NT2/D1 (cell line): ENCODE measurements around the gene EIF4G3.
"Not testable (repeated sequence)": the region's sequence is repeated elsewhere in the genome, so short reads cannot be mapped to it uniquely, and the experiment has no call there.

Source experiments
- DNase-seq: peaks from one replicate; pipeline ENCODE4 v3.0.0-alpha.2; 2011; ENCODE audit warnings: low read depth, low spot score
- H3K27me3 ChIP-seq: 2 replicates; pipeline ENCODE4 v1.6.0; 2011; ENCODE audit warnings: mild to moderate bottlenecking; ENCODE audit not compliant: insufficient read length, insufficient read depth
- H3K36me3 ChIP-seq: 2 replicates; pipeline ENCODE4 v1.6.1; 2011; ENCODE audit warnings: mild to moderate bottlenecking, low read length, mixed read lengths; ENCODE audit not compliant: insufficient read depth, insufficient read length
- H3K4me1 ChIP-seq: 2 replicates; pipeline ENCODE4 v1.5.1; 2011; ENCODE audit not compliant: insufficient read depth, insufficient read length
- H3K4me3 ChIP-seq: 2 replicates; pipeline ENCODE4 v1.5.1; 2011; ENCODE audit warnings: low read depth; ENCODE audit not compliant: insufficient read length
- H3K9ac ChIP-seq: 2 replicates; pipeline ENCODE4 v1.6.0; 2011; ENCODE audit warnings: low read depth; ENCODE audit not compliant: insufficient read length
- H3K9me3 ChIP-seq: 2 replicates; pipeline ENCODE4 v1.5.1; 2011; ENCODE audit warnings: mild to moderate bottlenecking, low read length; ENCODE audit not compliant: insufficient read depth
- SUZ12 ChIP-seq: IDR thresholded peaks from 2 replicates; pipeline ENCODE4 v1.6.1; 2011; ENCODE audit not compliant: insufficient read length, insufficient read depth; ENCODE audit errors: extremely low read depth
- YY1 ChIP-seq: IDR thresholded peaks from 2 replicates; pipeline ENCODE4 v1.6.1; 2011; ENCODE audit not compliant: insufficient read length, insufficient read depth
- ZNF274 ChIP-seq: IDR thresholded peaks from 2 replicates; pipeline ENCODE4 v1.6.1; 2011; ENCODE audit warnings: mild to moderate bottlenecking, low read depth, low read length

Gene EIF4G3

DNA sequence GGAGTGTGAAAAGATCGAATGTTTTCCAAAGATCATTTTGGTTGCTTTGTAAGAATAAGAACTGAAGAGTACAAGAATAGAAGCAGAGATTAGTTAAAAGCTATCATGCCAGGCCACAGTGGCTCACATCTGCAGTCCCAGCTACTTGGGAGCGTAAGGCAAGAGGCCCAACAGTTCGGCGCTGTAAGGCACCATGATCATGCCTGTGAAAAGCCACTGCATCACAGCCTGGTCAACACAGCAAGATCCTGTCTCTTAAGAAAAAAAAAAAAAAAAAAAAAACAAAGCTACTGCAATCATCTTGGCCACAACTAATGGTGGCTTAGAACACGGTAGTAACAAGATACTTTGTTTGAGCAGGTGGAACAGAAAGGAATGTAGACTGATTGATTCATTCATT, 116.2 kb downstream of the EIF4G3 start:
- no peaks in the 10 kb centered on the region for H3K27me3 ChIP-seq
- H3K9ac ChIP-seq, result no peak overlapping the region
- H3K9me3 ChIP-seq, result 0 out of 2 replicates have a peak, but pooled peaks cover 4% of the 10 kb centered on the region
- DNase-seq, result no peak
- no peak overlapping the region for H3K4me3 ChIP-seq
- H3K36me3 ChIP-seq, result no peaks in the 10 kb centered on the region
- TF ChIP-seq SUZ12 (no peak), YY1 (no peak), ZNF274 (no peak)
- H3K4me1 ChIP-seq, result no peaks in the 10 kb centered on the region

DNA sequence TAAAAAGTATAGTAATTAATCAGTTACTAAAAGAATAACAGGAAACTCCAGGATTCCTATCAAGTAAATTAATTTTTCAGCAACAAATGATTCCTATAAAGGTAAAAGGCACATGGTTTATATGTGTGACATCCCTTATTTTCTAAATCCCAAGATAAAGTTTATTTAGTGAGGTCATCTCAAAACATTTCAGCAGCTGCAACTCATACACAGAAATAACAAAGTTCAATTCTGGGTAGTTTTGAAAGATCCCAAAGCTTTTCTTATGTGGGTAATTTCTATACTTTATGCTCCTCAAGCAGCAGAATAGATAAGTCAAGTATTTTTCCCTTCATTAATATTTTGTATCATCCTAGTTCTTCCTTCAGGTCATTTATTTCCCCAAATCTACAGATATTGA, 117.7 kb downstream of the EIF4G3 start:
- no peak for DNase-seq

DNA sequence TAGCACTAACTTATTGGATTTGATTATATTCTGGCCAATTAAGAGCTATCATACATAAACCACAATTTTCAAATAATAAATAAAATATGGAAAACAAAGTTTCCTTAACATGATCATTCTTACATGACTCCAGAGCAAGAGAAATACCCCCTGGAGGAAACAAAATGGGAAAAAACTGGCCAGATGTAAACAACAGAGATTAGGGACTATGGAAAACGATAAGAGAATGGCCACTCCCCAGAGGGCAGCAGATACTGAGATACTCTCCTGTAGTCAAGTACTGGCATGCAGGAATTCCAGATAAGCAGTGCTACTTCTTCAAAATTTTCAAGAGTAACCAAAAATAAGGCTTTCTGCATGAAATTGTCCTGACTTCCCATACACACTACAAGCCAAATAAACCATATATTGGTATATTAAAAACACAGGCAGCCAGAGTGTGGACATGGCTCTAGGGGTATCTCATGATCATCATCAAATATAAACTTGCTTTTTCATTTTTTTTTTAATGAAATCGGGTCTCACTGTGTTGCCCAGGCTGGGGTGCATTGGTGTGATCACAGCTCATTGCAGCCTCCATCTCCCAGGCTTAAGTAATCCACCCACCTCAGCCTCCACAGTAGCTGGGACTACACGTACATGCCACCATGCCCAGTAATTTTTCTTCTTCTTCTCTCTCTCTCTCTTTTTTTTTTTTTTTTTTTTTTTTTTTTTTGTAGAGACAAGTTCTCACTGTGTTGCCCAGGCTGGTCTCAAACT, 118.5 kb downstream of the EIF4G3 start:
- no peak overlapping the region for H3K4me3 ChIP-seq
- no peak for DNase-seq
- 0 out of 2 replicates have a peak, but pooled peaks cover 4% of the 10 kb centered on the region for H3K9me3 ChIP-seq
- no peak overlapping the region for H3K9ac ChIP-seq
- no peaks in the 10 kb centered on the region for H3K4me1 ChIP-seq
- TF ChIP-seq ZNF274, result no peak
- no peak for TF ChIP-seq SUZ12
- TF ChIP-seq YY1, result no peak
- H3K36me3 ChIP-seq, result no peaks in the 10 kb centered on the region
- H3K27me3 ChIP-seq, result no peaks in the 10 kb centered on the region

More for the DNA sequence above, 117.7 kb downstream of the EIF4G3 start:
- H3K36me3 ChIP-seq, result no peaks in the 10 kb centered on the region
- H3K27me3 ChIP-seq, result no peaks in the 10 kb centered on the region
- no peak overlapping the region for H3K4me3 ChIP-seq
- no peak for TF ChIP-seq SUZ12
- no peak for TF ChIP-seq ZNF274
- no peak for TF ChIP-seq YY1
- no peak overlapping the region for H3K9ac ChIP-seq
- 0 out of 2 replicates have a peak, but pooled peaks cover 4% of the 10 kb centered on the region for H3K9me3 ChIP-seq
- no peaks in the 10 kb centered on the region for H3K4me1 ChIP-seq

DNA sequence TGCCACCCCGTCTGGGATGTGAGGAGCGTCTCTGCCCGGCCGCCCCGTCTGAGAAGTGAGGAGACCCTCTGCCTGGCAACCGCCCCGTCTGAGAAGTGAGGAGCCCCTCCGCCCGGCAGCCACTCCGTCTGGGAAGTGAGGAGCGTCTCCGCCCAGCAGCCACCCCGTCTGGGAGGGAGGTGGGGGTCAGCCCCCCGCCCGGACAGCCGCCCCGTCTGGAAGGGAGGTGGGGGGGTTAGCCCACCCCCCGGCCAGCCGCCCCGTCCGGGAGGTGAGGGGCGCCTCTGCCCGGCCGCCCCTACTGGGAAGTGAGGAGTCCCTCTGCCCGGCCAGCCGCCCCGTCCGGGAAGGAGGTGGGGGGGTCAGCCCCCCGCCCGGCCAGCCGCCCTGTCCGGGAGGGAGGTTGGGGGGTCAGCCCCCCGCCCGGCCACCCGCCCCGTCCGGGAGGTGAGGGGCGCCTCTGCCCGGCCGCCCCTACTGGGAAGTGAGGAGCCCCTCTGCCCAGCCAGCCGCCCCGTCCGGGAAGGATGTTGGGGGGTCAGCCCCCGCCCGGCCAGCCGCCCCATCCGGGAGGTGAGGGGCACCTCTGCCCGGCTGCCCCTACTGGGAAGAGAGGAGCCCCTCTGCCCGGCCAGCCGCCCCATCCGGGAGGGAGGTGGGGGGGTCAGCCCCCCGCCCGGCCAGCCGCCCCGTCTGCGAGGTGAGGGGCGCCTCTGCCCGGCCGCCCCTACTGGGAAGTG, 123.3 kb downstream of the EIF4G3 start:
- 0 out of 2 replicates have a peak, but pooled peaks cover 16% of the 10 kb centered on the region for H3K9me3 ChIP-seq
- H3K4me3 ChIP-seq, DNase-seq, H3K4me1 ChIP-seq, H3K27me3 ChIP-seq, H3K9ac ChIP-seq, H3K36me3 ChIP-seq: not testable (repeated sequence)

DNA sequence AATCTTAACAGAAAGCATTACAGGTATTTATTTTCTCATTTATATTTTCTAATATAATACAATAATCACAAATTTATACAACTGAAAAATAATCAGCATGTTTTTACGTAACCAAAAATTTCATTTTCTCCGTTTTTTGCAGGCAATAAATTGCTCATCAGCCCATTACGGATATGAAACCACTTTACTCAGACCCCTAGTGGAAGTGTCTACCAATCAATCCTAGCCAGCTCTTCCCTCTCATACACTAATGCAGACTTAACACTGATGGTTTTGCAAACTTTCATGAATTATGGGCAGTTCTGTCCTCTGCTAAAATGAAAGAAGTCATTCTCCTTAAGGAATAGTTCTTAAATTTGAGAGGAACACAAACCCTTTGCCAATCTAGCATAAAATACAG, 124.7 kb downstream of the EIF4G3 start:
- Histone ChIP-seq H3K36me3 (peaks cover 8% of the 10 kb centered on the region), H3K27me3 (no peaks in the 10 kb centered on the region), H3K9ac (no peak overlapping the region), H3K4me1 (no peaks in the 10 kb centered on the region), H3K9me3 (0 out of 2 replicates have a peak, but pooled peaks cover 16% of the 10 kb centered on the region), H3K4me3 (no peak overlapping the region)
- TF ChIP-seq ZNF274 (no peak), SUZ12 (no peak), YY1 (no peak)
- no peak for DNase-seq

DNA sequence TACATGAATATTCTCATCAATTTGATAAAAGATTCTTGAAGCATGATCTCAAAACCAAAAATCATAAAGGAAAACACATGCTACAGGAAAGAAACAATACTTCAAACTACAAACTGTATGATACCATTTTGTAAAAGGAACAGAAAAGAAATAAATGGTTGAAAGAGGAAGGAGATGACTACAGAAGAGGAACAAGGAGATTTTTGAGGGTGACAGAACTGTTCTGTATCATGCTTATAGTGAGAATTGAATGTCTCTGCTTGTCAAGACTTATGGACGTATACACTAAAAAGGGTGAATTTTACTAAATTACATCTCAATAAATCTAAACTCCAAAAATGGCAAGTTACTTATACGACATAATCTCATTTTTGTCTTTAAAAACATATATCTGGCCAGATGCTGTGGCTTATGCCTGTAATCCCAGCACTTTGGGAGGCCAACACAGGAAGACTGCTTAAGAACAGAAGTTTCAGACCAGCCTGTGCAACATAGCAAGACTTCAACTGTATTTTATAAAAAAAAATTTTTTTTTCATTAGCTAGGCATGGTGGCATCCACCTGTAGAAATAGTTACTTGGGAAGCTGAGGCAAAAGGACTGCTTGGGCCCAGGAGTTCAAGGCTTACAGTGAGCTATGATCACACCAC, 125.4 kb downstream of the EIF4G3 start:
- Histone ChIP-seq H3K9ac (no peak overlapping the region), H3K36me3 (peaks cover 8% of the 10 kb centered on the region), H3K27me3 (no peaks in the 10 kb centered on the region), H3K4me3 (no peak overlapping the region), H3K9me3 (0 out of 2 replicates have a peak, but pooled peaks cover 16% of the 10 kb centered on the region), H3K4me1 (no peaks in the 10 kb centered on the region)
- no peak for TF ChIP-seq ZNF274
- TF ChIP-seq SUZ12, result no peak
- no peak for TF ChIP-seq YY1
- DNase-seq, result no peak

DNA sequence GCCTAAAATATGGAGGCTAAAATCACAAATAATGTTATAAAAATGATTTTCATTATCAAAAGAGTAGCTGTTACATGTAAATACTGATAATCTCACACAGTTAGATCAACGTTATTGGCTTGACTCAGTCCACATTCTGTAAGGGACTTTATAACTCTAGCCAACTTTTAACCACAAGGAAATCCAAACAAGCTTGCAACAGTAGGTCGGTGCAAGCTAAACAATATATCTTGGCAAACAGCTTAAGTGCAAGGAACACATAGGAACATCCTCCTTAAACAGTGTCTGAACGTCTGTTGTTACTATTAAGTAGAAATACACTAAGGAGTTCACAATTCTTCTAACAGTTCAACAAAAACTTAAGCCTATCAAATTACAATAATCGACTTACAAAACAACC, 126.7 kb downstream of the EIF4G3 start:
- Histone ChIP-seq H3K27me3 (no peaks in the 10 kb centered on the region), H3K4me3 (no peak overlapping the region), H3K4me1 (no peaks in the 10 kb centered on the region), H3K9me3 (0 out of 2 replicates have a peak, but pooled peaks cover 12% of the 10 kb centered on the region), H3K36me3 (peaks cover 8% of the 10 kb centered on the region), H3K9ac (no peak overlapping the region)
- no peak for DNase-seq
- no peak for TF ChIP-seq ZNF274
- no peak for TF ChIP-seq SUZ12
- no peak for TF ChIP-seq YY1
